ENCODE measurements around the gene LRP10. TPM values are rescaled to one million over a fixed set of nuclear protein-coding genes. Genes with fewer than 3 reads are reported as not detected.

Gene LRP10
- total and polyA plus RNA-seq, 2 of the 4 experiments (the other 2 are of a cell fraction): 25.1 to 118 TPM

DNA sequence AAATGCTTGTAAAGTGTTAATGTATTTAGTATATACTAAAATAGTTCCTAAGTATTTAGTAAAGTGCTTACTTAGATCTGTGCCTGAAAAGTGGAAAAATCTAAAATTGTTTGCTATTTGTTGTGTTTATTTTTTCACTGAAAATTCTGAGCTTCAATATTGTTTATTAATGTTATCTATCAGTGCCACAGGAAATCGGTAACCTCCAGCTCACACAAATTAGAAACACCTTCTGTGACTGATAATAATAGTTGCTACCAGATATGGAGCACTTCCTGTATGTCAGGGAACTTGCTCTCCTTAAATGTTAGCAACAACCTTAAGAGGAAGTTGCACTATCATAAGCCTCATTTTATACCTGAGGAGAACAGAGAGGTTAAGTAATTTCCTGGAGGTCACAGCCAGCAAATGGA, 723 bp upstream of the LRP10 start:
- Histone ChIP-seq H2BK5ac (ENCODE audit: low read depth, low read length, poor library complexity, severe bottlenecking) (peak overlapping the region; percentile 95), H3K18ac (ENCODE audit: low read depth, low read length) (peak overlapping the region; percentile 40; the same call in 1 of the 2 replicates), H2BK20ac (ENCODE audit: low read depth, low read length) (no peak overlapping the region), H3K14ac (replicated peaks; ENCODE audit: low read depth, low read length) (peak overlapping the region; percentile 53; the same call in 1 of the 2 replicates), H3K4me1 (ENCODE audit: control insufficient read depth, insufficient read depth, low read length) (peaks cover 3% of the 10 kb centered on the region; the same call in 1 of the 2 replicates), H3K4me2 (ENCODE audit: low read depth, low read length) (peak overlapping the region; percentile 98), H3K36me3 (ENCODE audit: control insufficient read depth, insufficient read depth, low read length) (peaks cover 18% of the 10 kb centered on the region), H4K91ac (ENCODE audit: insufficient read depth, low read depth, low read length) (peak overlapping the region; percentile 2; the same call in 1 of the 2 replicates), H3K9me3 (ENCODE audit: control insufficient read depth, insufficient read depth, low read length) (no peaks in the 10 kb centered on the region), H3K4ac (ENCODE audit: low read depth, low read length) (no peak overlapping the region; the same call in 1 of the 2 replicates), H4K20me1 (ENCODE audit: insufficient read depth, low read length) (peaks cover 9% of the 10 kb centered on the region), H3K27ac (ENCODE audit: insufficient read depth, low read length) (peak overlapping the region; percentile 84; the same call in 1 of the 2 replicates), H2AK5ac (ENCODE audit: low read depth, low read length) (no peak overlapping the region), H3K9ac (ENCODE audit: low read depth, low read length) (peak overlapping the region; percentile 46; the same call in 1 of the 2 replicates), H3K27me3 (ENCODE audit: control insufficient read depth, insufficient read depth, low read length) (no peaks in the 10 kb centered on the region), H2BK15ac (ENCODE audit: low read depth, low read length) (no peak overlapping the region), H4K8ac (ENCODE audit: low read depth in 2 of 2, low read length in 2 of 2) (peak overlapping the region; percentile 37 to 79), H3K23ac (ENCODE audit: low read depth, low read length) (peak overlapping the region; percentile 19; the same call in 1 of the 2 replicates), H2AK9ac (replicated peaks; ENCODE audit: low read depth, low read length, poor library complexity) (no peak overlapping the region), H4K5ac (ENCODE audit: low read depth, low read length) (peak overlapping the region; percentile 70; the same call in 1 of the 2 replicates), H2AFZ (replicated peaks; ENCODE audit: low read length, poor library complexity) (no peak overlapping the region), H3K9me1 (ENCODE audit: insufficient read depth, low read length) (0 out of 2 replicates have a peak, but pooled peaks cover 3% of the 10 kb centered on the region), H2BK120ac (ENCODE audit: low read depth, low read length) (no peak overlapping the region), H3K56ac (ENCODE audit: extremely low read depth, insufficient read depth, low read length) (0 out of 2 replicates have a peak overlapping the region, but pooled peaks have one; percentile 17), H3K79me1 (ENCODE audit: low read depth in 1 of 2, low read length in 2 of 2) (peaks cover 20 to 27% of the 10 kb centered on the region in 2 experiments; a peak in 3 of 4 replicates), H3K4me3 (ENCODE audit: insufficient read depth, low read depth, low read length) (peak overlapping the region; percentile 79)
- in situ Hi-C loops (cut with MboI; ENCODE audit: low sequenced_read_pairs): loop anchor here (25.0 kb wide), 1 partner anchor 484 kb away; no protein-coding TSS in a partner anchor
- no TSS peak for BruUV-seq (replicated peaks)
- CTCF ChIA-PET: interaction anchor here (0.6 to 1.6 kb wide), 6 partner anchors 11 to 48 kb away, joined by 3 to 7 read pairs (median 3); no protein-coding TSS in a partner anchor
- TF ChIP-seq RAD21 (IDR thresholded peaks at IDR 0.05; ENCODE audit: low read length) (no peak), POLR2A (IDR thresholded peaks at IDR 0.05; ENCODE audit: low read depth, low read length) (no peak), RFX5 (IDR thresholded peaks at IDR 0.05; ENCODE audit: low read depth, low read length) (no peak)
- TF ChIP-seq, protein P1, sequence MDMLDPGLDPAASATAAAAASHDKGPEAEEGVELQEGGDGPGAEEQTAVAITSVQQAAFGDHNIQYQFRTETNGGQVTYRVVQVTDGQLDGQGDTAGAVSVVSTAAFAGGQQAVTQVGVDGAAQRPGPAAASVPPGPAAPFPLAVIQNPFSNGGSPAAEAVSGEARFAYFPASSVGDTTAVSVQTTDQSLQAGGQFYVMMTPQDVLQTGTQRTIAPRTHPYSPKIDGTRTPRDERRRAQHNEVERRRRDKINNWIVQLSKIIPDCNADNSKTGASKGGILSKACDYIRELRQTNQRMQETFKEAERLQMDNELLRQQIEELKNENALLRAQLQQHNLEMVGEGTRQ (IDR thresholded peaks at IDR 0.05; ENCODE audit: low read depth, low read length): no peak
- POLR2A ChIA-PET (ENCODE audit: unreplicated experiment): interaction anchor here (0.6 kb wide), 1 partner anchor 492 kb away, joined by 4 read pairs; no protein-coding TSS in a partner anchor
- WGBS, 2 experiments (ENCODE audit: extremely low coverage in 2 of 2, insufficient read length in 1 of 2): no CpG with 5 or more reads among the region's 1 CpG
- dilution Hi-C loops (cut with HindIII; ENCODE audit: low sequenced_read_pairs, unreplicated experiment): no loop called here
- ATAC-seq (ENCODE audit: low read depth) (no peak), DNase-seq (no peak)
- intact Hi-C loops (cut with micrococcal nuclease): loop anchor here (5.0 kb wide), 1 partner anchor 111 kb away; the partner anchor contains the start of gene AJUBA
